ENCODE data around the gene RGCC. TPM values are rescaled to one million over a fixed set of nuclear protein-coding genes. Genes with fewer than 3 reads are reported as not detected.

Gene RGCC
- total and polyA plus RNA-seq, 3 donors from 2014 or later = 15.1 to 64.2 (median 26.5) TPM

- no peak for DNase-seq
- WGBS, 2 donors = 93 to 95% methylated on average over 5 of the region's 5 CpGs
Measured at GRCh38 chr13:41443969-41444368, 13.4 kb upstream of the RGCC start.

GRCh38 chr13:41452462-41452861, 4.9 kb upstream of the RGCC start:
- Histone ChIP-seq H3K4me1 (no peaks in the 10 kb centered on the region), H3K36me3 (ENCODE audit: low read depth, missing control alignments) (no peaks in the 10 kb centered on the region), H3K4me3 (no peak overlapping the region), H3K27ac (no peak overlapping the region), H3K9me3 (no peaks in the 10 kb centered on the region), H3K27me3 (no peaks in the 10 kb centered on the region)
- WGBS, 2 donors = 70 to 71% methylated on average over 3 of the region's 3 CpGs
- TF ChIP-seq, protein P1, sequence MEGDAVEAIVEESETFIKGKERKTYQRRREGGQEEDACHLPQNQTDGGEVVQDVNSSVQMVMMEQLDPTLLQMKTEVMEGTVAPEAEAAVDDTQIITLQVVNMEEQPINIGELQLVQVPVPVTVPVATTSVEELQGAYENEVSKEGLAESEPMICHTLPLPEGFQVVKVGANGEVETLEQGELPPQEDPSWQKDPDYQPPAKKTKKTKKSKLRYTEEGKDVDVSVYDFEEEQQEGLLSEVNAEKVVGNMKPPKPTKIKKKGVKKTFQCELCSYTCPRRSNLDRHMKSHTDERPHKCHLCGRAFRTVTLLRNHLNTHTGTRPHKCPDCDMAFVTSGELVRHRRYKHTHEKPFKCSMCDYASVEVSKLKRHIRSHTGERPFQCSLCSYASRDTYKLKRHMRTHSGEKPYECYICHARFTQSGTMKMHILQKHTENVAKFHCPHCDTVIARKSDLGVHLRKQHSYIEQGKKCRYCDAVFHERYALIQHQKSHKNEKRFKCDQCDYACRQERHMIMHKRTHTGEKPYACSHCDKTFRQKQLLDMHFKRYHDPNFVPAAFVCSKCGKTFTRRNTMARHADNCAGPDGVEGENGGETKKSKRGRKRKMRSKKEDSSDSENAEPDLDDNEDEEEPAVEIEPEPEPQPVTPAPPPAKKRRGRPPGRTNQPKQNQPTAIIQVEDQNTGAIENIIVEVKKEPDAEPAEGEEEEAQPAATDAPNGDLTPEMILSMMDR (IDR thresholded peaks at IDR 0.05) = no peak
- no peak for TF ChIP-seq POLR2A (IDR thresholded peaks at IDR 0.05)
- DNase-seq = no peak
- intact Hi-C loops (cut with DNase I; ENCODE audit: low total_unique reads) = no loop called here

More at GRCh38 chr13:41443969-41444368, 13.4 kb upstream of the RGCC start:
- intact Hi-C loops (cut with DNase I; ENCODE audit: low total_unique reads) = no loop called here
- Histone ChIP-seq H3K4me1 (no peaks in the 10 kb centered on the region), H3K9me3 (no peaks in the 10 kb centered on the region), H3K4me3 (no peak overlapping the region), H3K36me3 (ENCODE audit: low read depth, missing control alignments) (no peaks in the 10 kb centered on the region), H3K27me3 (no peaks in the 10 kb centered on the region), H3K27ac (no peak overlapping the region)
- TF ChIP-seq, protein P1 (IDR thresholded peaks at IDR 0.05) = no peak
- TF ChIP-seq POLR2A (IDR thresholded peaks at IDR 0.05) = no peak

GRCh38 chr13:41453620-41454019, 3.7 kb upstream of the RGCC start:
- H3K36me3 ChIP-seq (ENCODE audit: low read depth, missing control alignments) = no peaks in the 10 kb centered on the region
- WGBS, 2 donors = 66 to 68% methylated on average over 7 of the region's 7 CpGs

DNA sequence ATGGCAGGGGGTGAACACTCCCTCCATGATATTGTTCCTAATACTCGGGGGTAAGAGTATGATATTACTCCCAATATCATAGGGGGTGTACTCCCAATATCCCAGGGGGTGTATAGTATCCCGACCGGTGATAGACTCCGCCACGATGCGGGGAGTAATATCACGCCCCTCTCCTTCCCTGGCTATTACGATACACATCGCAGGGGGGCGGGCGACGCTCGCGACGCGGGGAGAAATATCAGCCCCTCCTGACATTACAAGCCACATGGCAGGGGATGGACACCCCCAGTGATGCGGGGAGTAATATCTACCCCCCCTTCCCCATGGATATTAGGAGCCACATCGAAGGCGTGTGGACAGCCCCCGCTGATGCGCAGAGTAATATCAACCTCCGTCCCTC, 3.2 kb upstream of the RGCC start:
- DNase-seq = no peak
- 66 to 68% methylated on average over 22 of the region's 22 CpGs for WGBS, 2 donors
- H3K27ac ChIP-seq = no peak overlapping the region
- no peak for TF ChIP-seq POLR2A (IDR thresholded peaks at IDR 0.05)
- TF ChIP-seq, protein P1 (IDR thresholded peaks at IDR 0.05) = no peak
- intact Hi-C loops (cut with DNase I; ENCODE audit: low total_unique reads) = no loop called here
- H3K4me3 ChIP-seq = no peak overlapping the region
- no peaks in the 10 kb centered on the region for H3K36me3 ChIP-seq (ENCODE audit: low read depth, missing control alignments)
- H3K9me3 ChIP-seq = no peaks in the 10 kb centered on the region
- no peaks in the 10 kb centered on the region for H3K27me3 ChIP-seq
- H3K4me1 ChIP-seq = peaks cover 5% of the 10 kb centered on the region

More at GRCh38 chr13:41453620-41454019, 3.7 kb upstream of the RGCC start:
- no peak for TF ChIP-seq POLR2A (IDR thresholded peaks at IDR 0.05)
- TF ChIP-seq, protein P1 (IDR thresholded peaks at IDR 0.05) = no peak
- Histone ChIP-seq H3K9me3 (no peaks in the 10 kb centered on the region), H3K4me3 (no peak overlapping the region), H3K27me3 (no peaks in the 10 kb centered on the region), H3K4me1 (peaks cover 5% of the 10 kb centered on the region), H3K27ac (no peak overlapping the region)
- DNase-seq = no peak
- intact Hi-C loops (cut with DNase I; ENCODE audit: low total_unique reads) = no loop called here

GRCh38 chr13:41455725-41456419, 1.5 kb upstream of the RGCC start:
- intact Hi-C loops (cut with DNase I; ENCODE audit: low total_unique reads) = no loop called here
- Histone ChIP-seq H3K36me3 (ENCODE audit: low read depth, missing control alignments) (no peaks in the 10 kb centered on the region), H3K9me3 (no peaks in the 10 kb centered on the region)

More at GRCh38 chr13:41455725-41456419, 1.5 kb upstream of the RGCC start:
- peaks cover 5% of the 10 kb centered on the region for H3K4me1 ChIP-seq
- no peak overlapping the region for H3K4me3 ChIP-seq
- WGBS, 2 donors = 27 to 51% methylated on average over 17 to 19 of the region's 19 CpGs
- no peak overlapping the region for H3K27ac ChIP-seq
- no peaks in the 10 kb centered on the region for H3K27me3 ChIP-seq
- no peak for DNase-seq
- TF ChIP-seq, protein P1 (IDR thresholded peaks at IDR 0.05) = no peak
- no peak for TF ChIP-seq POLR2A (IDR thresholded peaks at IDR 0.05)
